HG03575 (cell line): ENCODE results near the gene CELSR3.

Experiments used
- ATAC-seq: cut with Tn5 transposase; IDR thresholded peaks from one replicate; pipeline ENCODE4 v1.9.1; 2021; ENCODE audit not compliant: unreplicated experiment, insufficient number of reproducible peaks, low FRiP score; ENCODE audit errors: extremely low read depth

CELSR3 gene

GRCh38 chr3:48664929-48665328, 2.2 kb upstream of the CELSR3 start:
- ATAC-seq, result no peak

GRCh38 chr3:48664313-48664644, 1.6 kb upstream of the CELSR3 start:
- ATAC-seq, result no peak

GRCh38 chr3:48663489-48664312, 1.0 kb upstream of the CELSR3 start:
- ATAC-seq, result no peak

GRCh38 chr3:48662145-48662752, 437 bp downstream of the CELSR3 start:
- ATAC-seq, result no peak

GRCh38 chr3:48661501-48662144, 1.1 kb downstream of the CELSR3 start:
- no peak for ATAC-seq

GRCh38 chr3:48660800-48661400, 1.8 kb downstream of the CELSR3 start:
- ATAC-seq, result no peak

GRCh38 chr3:48656841-48657281, 5.8 kb downstream of the CELSR3 start:
- no peak for ATAC-seq

- ATAC-seq, result no peak
These were observed 6.4 kb downstream of the CELSR3 start for GRCh38 chr3:48656061-48656840.

GRCh38 chr3:48655606-48656005, 7.1 kb downstream of the CELSR3 start:
- no peak for ATAC-seq

GRCh38 chr3:48655063-48655462, 7.6 kb downstream of the CELSR3 start:
- no peak for ATAC-seq

GRCh38 chr3:48652923-48653715, 9.6 kb downstream of the CELSR3 start:
- no peak for ATAC-seq

- no peak for ATAC-seq
These were observed 10.9 kb downstream of the CELSR3 start for GRCh38 chr3:48651771-48652170.

- ATAC-seq, result no peak
These were observed 12.0 kb downstream of the CELSR3 start for GRCh38 chr3:48650723-48651122.

- no peak for ATAC-seq
These were observed 14.4 kb downstream of the CELSR3 start for GRCh38 chr3:48648188-48648850.

- no peak for ATAC-seq
These were observed 15.0 kb downstream of the CELSR3 start for GRCh38 chr3:48647714-48648113.

GRCh38 chr3:48644898-48645760, 17.6 kb downstream of the CELSR3 start:
- no peak for ATAC-seq

- no peak for ATAC-seq
These were observed 20.1 kb downstream of the CELSR3 start for GRCh38 chr3:48642605-48643004.
